Esophagus (tissue), 2 donors: ENCODE results near the gene AGAP4. TPM values are rescaled to one million over a fixed set of nuclear protein-coding genes. Genes with fewer than 3 reads are reported as not detected.
"Not testable (repeated sequence)": the region's sequence is repeated elsewhere in the genome, so short reads cannot be mapped to it uniquely, and the experiment has no call there.

ENCODE experiments used
- H3K27ac ChIP-seq, 2 donors: one replicate each; pipeline ENCODE4 v1.5.1; 2013; ENCODE audit warnings: low read depth in 2 of 2, mild to moderate bottlenecking in 2 of 2, inconsistent platforms in 1 of 2, low read length in 1 of 2, moderate library complexity in 1 of 2
- H3K27me3 ChIP-seq, 2 donors: one replicate each; pipeline ENCODE4 v1.6.1; 2013; ENCODE audit warnings: low read length in 2 of 2, control low read depth in 1 of 2, mild to moderate bottlenecking in 1 of 2; ENCODE audit not compliant: insufficient read depth in 2 of 2, control insufficient read depth in 1 of 2
- H3K36me3 ChIP-seq, 2 donors: one replicate each; pipeline ENCODE4 v1.6.1; 2013; ENCODE audit warnings: low read length in 1 of 2; ENCODE audit not compliant: control insufficient read depth in 2 of 2, insufficient read depth in 2 of 2
- H3K4me1 ChIP-seq, 2 donors: one replicate each; pipeline ENCODE4 v1.6.1; 2013; ENCODE audit warnings: low read length in 1 of 2; ENCODE audit not compliant: control insufficient read depth in 2 of 2, insufficient read depth in 2 of 2
- H3K4me3 ChIP-seq, 2 donors: one replicate each; pipeline ENCODE4 v1.5.1; 2013; ENCODE audit warnings: low read length in 2 of 2, mild to moderate bottlenecking in 2 of 2, low read depth in 1 of 2, moderate library complexity in 1 of 2
- H3K9me3 ChIP-seq, 2 donors: one replicate each; pipeline ENCODE4 v1.6.1; 2013; ENCODE audit warnings: mild to moderate bottlenecking in 2 of 2, low read depth in 1 of 2, low read length in 1 of 2, moderate library complexity in 1 of 2; ENCODE audit not compliant: control insufficient read depth in 2 of 2, insufficient read depth in 1 of 2
- WGBS, 2 donors: extraction: QIAGEN DNeasy Blood & Tissue Kit; methylation state at CpG; one replicate each; pipeline ENCODE4 v1.1.7; 2013; 5-methylcytosine and 5-hydroxymethylcytosine counted together
- polyA plus RNA-seq, 2 donors: library from polyadenylated mRNA; stranded (reverse); fragments of 200-250 nt; gene quantifications; one replicate each; pipeline ENCODE4 v1.2.3, GENCODE V29; 2013
- donor health status: healthy with polysubstance abuse.
- donor health status: Bipolar disorder and iron deficiency.

Gene AGAP4
- polyA plus RNA-seq, 2 donors: 5.7 to 18.5 TPM

- not testable (repeated sequence) for H3K27ac ChIP-seq, H3K27me3 ChIP-seq
- WGBS, 2 donors: 49 to 54% methylated on average over 13 of the region's 13 CpGs
Observed at GRCh38 chr10:45803060-45804010, 44.0 kb downstream of the AGAP4 start.

GRCh38 chr10:45794761-45795160, 52.5 kb downstream of the AGAP4 start:
- H3K27ac ChIP-seq, H3K9me3 ChIP-seq, H3K4me1 ChIP-seq, H3K27me3 ChIP-seq, H3K4me3 ChIP-seq, H3K36me3 ChIP-seq: not testable (repeated sequence)
- WGBS, 2 donors: 69 to 78% methylated on average over 2 of the region's 2 CpGs

More at GRCh38 chr10:45803060-45804010, 44.0 kb downstream of the AGAP4 start:
- H3K4me3 ChIP-seq, H3K36me3 ChIP-seq, H3K4me1 ChIP-seq, H3K9me3 ChIP-seq: not testable (repeated sequence)

- not testable (repeated sequence) for H3K9me3 ChIP-seq, H3K4me3 ChIP-seq, H3K27me3 ChIP-seq, H3K27ac ChIP-seq, H3K4me1 ChIP-seq, H3K36me3 ChIP-seq
- 70 to 88% methylated on average over 4 to 5 of the region's 6 CpGs for WGBS, 2 donors
Observed at GRCh38 chr10:45790694-45791426, 56.4 kb downstream of the AGAP4 start.

GRCh38 chr10:45789991-45790390, 57.3 kb downstream of the AGAP4 start:
- H3K9me3 ChIP-seq, H3K27me3 ChIP-seq, H3K36me3 ChIP-seq, H3K27ac ChIP-seq, H3K4me3 ChIP-seq, H3K4me1 ChIP-seq: not testable (repeated sequence)
- WGBS, 2 donors: 97% methylated on average over 8 of the region's 8 CpGs

GRCh38 chr10:45787212-45787741, 60.0 kb downstream of the AGAP4 start:
- 52 to 72% methylated on average over 1 to 2 of the region's 5 CpGs for WGBS, 2 donors
- not testable (repeated sequence) for H3K4me1 ChIP-seq, H3K27ac ChIP-seq, H3K4me3 ChIP-seq, H3K36me3 ChIP-seq, H3K27me3 ChIP-seq, H3K9me3 ChIP-seq

- not testable (repeated sequence) for H3K36me3 ChIP-seq, H3K27ac ChIP-seq, H3K4me3 ChIP-seq, H3K27me3 ChIP-seq, H3K9me3 ChIP-seq, H3K4me1 ChIP-seq
- 73 to 88% methylated on average over 1 of the region's 1 CpG for WGBS, 2 donors
Observed at GRCh38 chr10:45786217-45786616, 61.1 kb downstream of the AGAP4 start.

Other genes with a start within 250 kb of the AGAP4 start
- 1 to 10 TPM; 1.9 to 2.2 TPM for gene ZFAND4, start 174.7 kb downstream of the AGAP4 start, polyA plus RNA-seq
- gene WASHC2C, start 120.2 kb downstream of the AGAP4 start, polyA plus RNA-seq: 10 to 100 TPM in 1 of 2 donors, 1 to 10 TPM in 1; 9.6 to 16.0 TPM
- 10 to 100 TPM; 56.7 to 62.1 TPM for gene TIMM23, start 125.0 kb upstream of the AGAP4 start, polyA plus RNA-seq
- gene NCOA4, start 183.1 kb upstream of the AGAP4 start, polyA plus RNA-seq: 10 to 100 TPM; 34.7 to 64.7 TPM
- under 1 TPM; 0.26 to 0.59 TPM for gene MSMB, start 198.8 kb upstream of the AGAP4 start, polyA plus RNA-seq